Esophagus muscularis mucosa (tissue), 3 donors: ENCODE data around the gene DSCAML1.

Experiments
- POLR2AphosphoS5 ChIP-seq, 2 donors: sonication (generic); formaldehyde crosslinking; IDR thresholded peaks; one replicate each; pipeline ENCODE4 v1.6.1; 2017; ENCODE audit warnings: antibody characterized with exemption in 2 of 2
- TF ChIP-seq, protein P1 (sequence below), 3 experiments: fragments of 200-600 bp in 2 of 3; fragments of 450-650 bp in 1 of 3; sonication (generic) in 2 of 3; IDR thresholded peaks; one replicate each; pipeline ENCODE4 v1.5.1; 2017 to 2019; ENCODE audit warnings: antibody characterized with exemption in 3 of 3, mild to moderate bottlenecking in 2 of 3, moderate library complexity in 1 of 3

- TF ChIP-seq, protein P1, sequence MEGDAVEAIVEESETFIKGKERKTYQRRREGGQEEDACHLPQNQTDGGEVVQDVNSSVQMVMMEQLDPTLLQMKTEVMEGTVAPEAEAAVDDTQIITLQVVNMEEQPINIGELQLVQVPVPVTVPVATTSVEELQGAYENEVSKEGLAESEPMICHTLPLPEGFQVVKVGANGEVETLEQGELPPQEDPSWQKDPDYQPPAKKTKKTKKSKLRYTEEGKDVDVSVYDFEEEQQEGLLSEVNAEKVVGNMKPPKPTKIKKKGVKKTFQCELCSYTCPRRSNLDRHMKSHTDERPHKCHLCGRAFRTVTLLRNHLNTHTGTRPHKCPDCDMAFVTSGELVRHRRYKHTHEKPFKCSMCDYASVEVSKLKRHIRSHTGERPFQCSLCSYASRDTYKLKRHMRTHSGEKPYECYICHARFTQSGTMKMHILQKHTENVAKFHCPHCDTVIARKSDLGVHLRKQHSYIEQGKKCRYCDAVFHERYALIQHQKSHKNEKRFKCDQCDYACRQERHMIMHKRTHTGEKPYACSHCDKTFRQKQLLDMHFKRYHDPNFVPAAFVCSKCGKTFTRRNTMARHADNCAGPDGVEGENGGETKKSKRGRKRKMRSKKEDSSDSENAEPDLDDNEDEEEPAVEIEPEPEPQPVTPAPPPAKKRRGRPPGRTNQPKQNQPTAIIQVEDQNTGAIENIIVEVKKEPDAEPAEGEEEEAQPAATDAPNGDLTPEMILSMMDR (IDR thresholded peaks at IDR 0.05), result no peak
- TF ChIP-seq POLR2AphosphoS5 (IDR thresholded peaks at IDR 0.05), result no peak
These were observed 2.9 kb downstream of the DSCAML1 start for GRCh38 chr11:117794135-117794534.
